ENCODE measurements around the gene KMT2E.

DNA sequence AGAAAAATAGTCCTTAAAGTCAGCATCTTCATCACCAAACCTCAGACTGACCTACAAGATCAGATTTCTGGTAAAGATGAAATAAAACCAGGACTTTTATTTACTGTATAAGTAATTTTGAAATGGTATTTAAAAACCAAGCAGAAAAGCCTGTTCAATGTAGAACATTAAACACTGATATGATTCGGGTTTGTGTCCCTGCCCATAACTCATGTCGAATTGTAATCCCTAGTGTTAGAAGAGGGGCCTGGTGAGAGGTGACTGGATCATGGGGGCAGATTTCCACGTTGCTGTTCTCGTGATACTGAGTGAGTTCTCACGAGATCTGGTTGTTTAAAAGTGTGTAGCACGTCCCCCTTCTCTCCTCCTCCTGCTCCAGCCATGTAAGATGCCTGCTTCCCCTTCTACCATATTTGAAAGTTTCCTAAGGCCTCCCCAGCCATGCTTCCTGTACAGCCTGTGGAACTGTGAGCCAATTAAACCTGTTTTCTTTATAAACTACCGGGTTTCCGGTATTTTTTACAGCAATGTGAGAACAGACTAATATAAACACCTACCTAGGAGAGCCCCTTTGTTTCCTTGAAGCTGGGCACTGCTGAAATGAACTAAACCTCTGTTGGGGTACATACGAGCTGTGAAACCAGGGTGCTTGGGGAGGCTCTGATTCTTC is 120.1 kb downstream of the KMT2E start:
- TF ChIP-seq, protein P1, sequence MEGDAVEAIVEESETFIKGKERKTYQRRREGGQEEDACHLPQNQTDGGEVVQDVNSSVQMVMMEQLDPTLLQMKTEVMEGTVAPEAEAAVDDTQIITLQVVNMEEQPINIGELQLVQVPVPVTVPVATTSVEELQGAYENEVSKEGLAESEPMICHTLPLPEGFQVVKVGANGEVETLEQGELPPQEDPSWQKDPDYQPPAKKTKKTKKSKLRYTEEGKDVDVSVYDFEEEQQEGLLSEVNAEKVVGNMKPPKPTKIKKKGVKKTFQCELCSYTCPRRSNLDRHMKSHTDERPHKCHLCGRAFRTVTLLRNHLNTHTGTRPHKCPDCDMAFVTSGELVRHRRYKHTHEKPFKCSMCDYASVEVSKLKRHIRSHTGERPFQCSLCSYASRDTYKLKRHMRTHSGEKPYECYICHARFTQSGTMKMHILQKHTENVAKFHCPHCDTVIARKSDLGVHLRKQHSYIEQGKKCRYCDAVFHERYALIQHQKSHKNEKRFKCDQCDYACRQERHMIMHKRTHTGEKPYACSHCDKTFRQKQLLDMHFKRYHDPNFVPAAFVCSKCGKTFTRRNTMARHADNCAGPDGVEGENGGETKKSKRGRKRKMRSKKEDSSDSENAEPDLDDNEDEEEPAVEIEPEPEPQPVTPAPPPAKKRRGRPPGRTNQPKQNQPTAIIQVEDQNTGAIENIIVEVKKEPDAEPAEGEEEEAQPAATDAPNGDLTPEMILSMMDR (IDR thresholded peaks at IDR 0.05): no peak
- TF ChIP-seq PRDM15 (CRISPR knock-in tag; IDR thresholded peaks at IDR 0.05): no peak
- no peak for TF ChIP-seq SMAD3 (CRISPR knock-in tag; IDR thresholded peaks at IDR 0.05; ENCODE audit: borderline replicate concordance)
- TF ChIP-seq TEAD1 (CRISPR knock-in tag; IDR thresholded peaks at IDR 0.05): no peak
- no peak for TF ChIP-seq CREB1 (CRISPR knock-in tag; IDR thresholded peaks at IDR 0.05)
- no peak for TF ChIP-seq NR2C2 (CRISPR knock-in tag; IDR thresholded peaks at IDR 0.05)
- TF ChIP-seq MAX (CRISPR knock-in tag; IDR thresholded peaks at IDR 0.05): no peak
- TF ChIP-seq ATF1 (CRISPR knock-in tag; IDR thresholded peaks at IDR 0.05): no peak
- TF ChIP-seq, protein P2, sequence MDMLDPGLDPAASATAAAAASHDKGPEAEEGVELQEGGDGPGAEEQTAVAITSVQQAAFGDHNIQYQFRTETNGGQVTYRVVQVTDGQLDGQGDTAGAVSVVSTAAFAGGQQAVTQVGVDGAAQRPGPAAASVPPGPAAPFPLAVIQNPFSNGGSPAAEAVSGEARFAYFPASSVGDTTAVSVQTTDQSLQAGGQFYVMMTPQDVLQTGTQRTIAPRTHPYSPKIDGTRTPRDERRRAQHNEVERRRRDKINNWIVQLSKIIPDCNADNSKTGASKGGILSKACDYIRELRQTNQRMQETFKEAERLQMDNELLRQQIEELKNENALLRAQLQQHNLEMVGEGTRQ (CRISPR knock-in tag; IDR thresholded peaks at IDR 0.05): no peak
- no peak for TF ChIP-seq KAT7 (CRISPR knock-in tag; IDR thresholded peaks at IDR 0.05; ENCODE audit: borderline replicate concordance)
- TF ChIP-seq, protein P3, sequence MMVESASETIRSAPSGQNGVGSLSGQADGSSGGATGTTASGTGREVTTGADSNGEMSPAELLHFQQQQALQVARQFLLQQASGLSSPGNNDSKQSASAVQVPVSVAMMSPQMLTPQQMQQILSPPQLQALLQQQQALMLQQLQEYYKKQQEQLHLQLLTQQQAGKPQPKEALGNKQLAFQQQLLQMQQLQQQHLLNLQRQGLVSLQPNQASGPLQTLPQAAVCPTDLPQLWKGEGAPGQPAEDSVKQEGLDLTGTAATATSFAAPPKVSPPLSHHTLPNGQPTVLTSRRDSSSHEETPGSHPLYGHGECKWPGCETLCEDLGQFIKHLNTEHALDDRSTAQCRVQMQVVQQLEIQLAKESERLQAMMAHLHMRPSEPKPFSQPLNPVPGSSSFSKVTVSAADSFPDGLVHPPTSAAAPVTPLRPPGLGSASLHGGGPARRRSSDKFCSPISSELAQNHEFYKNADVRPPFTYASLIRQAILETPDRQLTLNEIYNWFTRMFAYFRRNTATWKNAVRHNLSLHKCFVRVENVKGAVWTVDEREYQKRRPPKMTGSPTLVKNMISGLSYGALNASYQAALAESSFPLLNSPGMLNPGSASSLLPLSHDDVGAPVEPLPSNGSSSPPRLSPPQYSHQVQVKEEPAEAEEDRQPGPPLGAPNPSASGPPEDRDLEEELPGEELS (CRISPR knock-in tag; IDR thresholded peaks at IDR 0.05): no peak
- TF ChIP-seq CREM (CRISPR knock-in tag; IDR thresholded peaks at IDR 0.05): no peak
